GM12891 (cell line): ENCODE data around the gene SNX19.
"Not testable (repeated sequence)": the region's sequence is repeated elsewhere in the genome, so short reads cannot be mapped to it uniquely, and the experiment has no call there.

ENCODE experiments used
- DNase-seq: peaks from one replicate; pipeline ENCODE4 v3.0.0; 2011; ENCODE audit warnings: low spot score; ENCODE audit not compliant: insufficient read length
- FAIRE-seq: peaks from 2 replicates; lab custom pipeline; 2011; peaks lifted over from hg19 to GRCh38; lab: Jason Lieb, UNC
- PAX5 ChIP-seq: IDR thresholded peaks from 2 replicates; pipeline ENCODE4 v1.6.1; 2011; ENCODE audit warnings: low read length, moderate library complexity, mild to moderate bottlenecking; ENCODE audit not compliant: insufficient read depth, severe bottlenecking
- POLR2A ChIP-seq: IDR thresholded peaks from 2 replicates; pipeline ENCODE4 v1.6.1; 2011; ENCODE audit warnings: low read depth, low read length, control low read depth
- POLR2AphosphoS5 ChIP-seq: IDR thresholded peaks from 2 replicates; pipeline ENCODE4 v1.6.1; 2011; ENCODE audit warnings: low read depth, low read length, control low read depth
- POU2F2 ChIP-seq: IDR thresholded peaks from 2 replicates; pipeline ENCODE4 v1.6.1; 2011; ENCODE audit warnings: low read depth, mild to moderate bottlenecking, control low read depth, low read length, moderate library complexity
- SPI1 ChIP-seq: IDR thresholded peaks from 2 replicates; pipeline ENCODE4 v1.6.1; 2011; ENCODE audit warnings: low read depth, low read length, control low read depth
- TAF1 ChIP-seq: IDR thresholded peaks from 2 replicates; pipeline ENCODE4 v1.6.1; 2011; ENCODE audit warnings: low read depth, low read length, control low read depth

The SNX19 gene

GRCh38 chr11:130932086-130932712 is 15.9 kb upstream of the SNX19 start:
- no peak for TF ChIP-seq POLR2A
- TF ChIP-seq POU2F2, result no peak
- TF ChIP-seq POLR2AphosphoS5, result no peak
- TF ChIP-seq PAX5, result no peak
- no peak for TF ChIP-seq TAF1
- TF ChIP-seq SPI1, result no peak
- DNase-seq (no peak), FAIRE-seq (no peak)

GRCh38 chr11:130924750-130925149 is 8.5 kb upstream of the SNX19 start:
- FAIRE-seq (no peak), DNase-seq (no peak)
- TF ChIP-seq POLR2A (no peak), SPI1 (no peak), TAF1 (no peak), PAX5 (no peak), POU2F2 (no peak), POLR2AphosphoS5 (no peak)

- not testable (repeated sequence) for DNase-seq, FAIRE-seq
Observed at GRCh38 chr11:130920612-130921011, 4.3 kb upstream of the SNX19 start.

GRCh38 chr11:130918081-130918480 is 1.8 kb upstream of the SNX19 start:
- DNase-seq (no peak), FAIRE-seq (no peak)
- TF ChIP-seq SPI1 (no peak), PAX5 (no peak), TAF1 (no peak), POLR2A (no peak), POLR2AphosphoS5 (no peak), POU2F2 (no peak)

- FAIRE-seq (no peak), DNase-seq (no peak)
- no peak for TF ChIP-seq POLR2A
- no peak for TF ChIP-seq POLR2AphosphoS5
- TF ChIP-seq SPI1, result no peak
- TF ChIP-seq POU2F2, result no peak
- no peak for TF ChIP-seq TAF1
- TF ChIP-seq PAX5, result no peak
Observed at GRCh38 chr11:130916910-130917309, 631 bp upstream of the SNX19 start.

GRCh38 chr11:130915603-130916237 is 559 bp downstream of the SNX19 start:
- TF ChIP-seq SPI1, result no peak
- no peak for TF ChIP-seq POLR2A
- FAIRE-seq (peak; percentile 5), DNase-seq (no peak)

- no peak for DNase-seq
- peak; percentile 28 for FAIRE-seq
- TF ChIP-seq PAX5 (no peak), POU2F2 (no peak), TAF1 (no peak), POLR2AphosphoS5 (no peak), SPI1 (no peak), POLR2A (peak; percentile 39; the same call in 1 of the 2 replicates)
Observed at GRCh38 chr11:130913268-130913667, 3.0 kb downstream of the SNX19 start.

GRCh38 chr11:130912552-130912951 is 3.7 kb downstream of the SNX19 start:
- no peak for FAIRE-seq
- no peak for DNase-seq
- TF ChIP-seq POLR2AphosphoS5 (no peak), TAF1 (no peak), SPI1 (no peak), POU2F2 (no peak), PAX5 (no peak), POLR2A (no peak)

GRCh38 chr11:130911306-130911705 is 5.0 kb downstream of the SNX19 start:
- no peak for TF ChIP-seq SPI1
- TF ChIP-seq POLR2AphosphoS5, result no peak
- no peak for TF ChIP-seq PAX5
- TF ChIP-seq TAF1, result no peak
- no peak for TF ChIP-seq POLR2A
- no peak for TF ChIP-seq POU2F2
- no peak for FAIRE-seq

GRCh38 chr11:130909650-130910049 is 6.6 kb downstream of the SNX19 start:
- no peak for TF ChIP-seq POLR2A
- no peak for TF ChIP-seq PAX5
- no peak for TF ChIP-seq POLR2AphosphoS5
- TF ChIP-seq TAF1, result no peak
- no peak for TF ChIP-seq POU2F2
- no peak for TF ChIP-seq SPI1
- DNase-seq, result no peak
- peak; percentile 54 for FAIRE-seq

More at GRCh38 chr11:130911306-130911705, 5.0 kb downstream of the SNX19 start:
- DNase-seq, result no peak
